ENCODE measurements around the gene MKI67. TPM values are rescaled to one million over a fixed set of nuclear protein-coding genes. Genes with fewer than 3 reads are reported as not detected.
A peak's percentile ranks its signal among the peaks of the same experiment; 100 is the strongest.

Gene MKI67
- total and polyA plus RNA-seq, 9 donors = 14.4 to 52.3 (median 38.2) TPM

DNA sequence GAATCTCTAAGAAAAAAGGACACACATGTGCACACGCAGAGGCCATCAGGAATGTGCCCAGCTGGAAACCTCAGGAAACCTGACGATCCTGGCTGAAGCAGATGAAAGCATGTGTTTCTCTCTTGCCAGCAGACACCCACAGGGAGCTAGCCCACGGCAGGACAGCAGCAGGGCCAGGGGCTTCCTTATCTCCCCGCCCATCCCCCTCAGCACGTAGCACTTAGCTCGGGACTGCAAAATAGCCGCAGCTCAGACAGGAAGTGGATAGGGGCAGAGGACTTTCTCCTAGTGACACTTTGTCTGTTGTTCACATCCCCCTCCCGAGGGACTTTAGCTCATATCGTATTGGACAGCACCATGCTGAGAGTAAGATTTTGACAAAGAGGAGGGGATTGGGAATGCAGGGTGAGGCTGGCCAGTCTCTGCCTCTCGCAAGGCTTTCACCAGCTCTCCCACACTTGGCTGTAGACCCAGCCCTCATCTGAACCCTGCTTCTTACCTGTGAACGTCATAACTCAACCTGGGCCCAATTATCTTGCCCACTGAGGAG, 63.8 kb downstream of the MKI67 start:
- Histone ChIP-seq H3K4me1 (ENCODE audit: control insufficient read depth, insufficient read depth, low read length) (peaks cover 34% of the 10 kb centered on the region), H3K4me3 (ENCODE audit: low read length) (no peak overlapping the region), H3K27me3 (ENCODE audit: control insufficient read depth, insufficient read depth, low read length) (peaks cover 3% of the 10 kb centered on the region), H3K27ac (ENCODE audit: low read length) (peak overlapping the region; percentile 70), H3K9me3 (replicated peaks; ENCODE audit: control insufficient read depth, low read depth, low read length) (no peaks in the 10 kb centered on the region), H3K36me3 (ENCODE audit: control insufficient read depth, insufficient read depth, low read length) (peaks cover 10% of the 10 kb centered on the region)
- peak; percentile 64 for DNase-seq
- WGBS (ENCODE audit: insufficient coverage) = 31% methylated on average over 2 of the region's 11 CpGs

GRCh38 chr10:128061306-128062300, 64.6 kb downstream of the MKI67 start:
- peak overlapping the region; percentile 31 for H3K27ac ChIP-seq (ENCODE audit: low read length)
- H3K4me1 ChIP-seq (ENCODE audit: control insufficient read depth, insufficient read depth, low read length) = peaks cover 34% of the 10 kb centered on the region

GRCh38 chr10:128060341-128061250, 65.6 kb downstream of the MKI67 start:
- no peaks in the 10 kb centered on the region for H3K9me3 ChIP-seq (replicated peaks; ENCODE audit: control insufficient read depth, low read depth, low read length)
- 89% methylated on average over 6 of the region's 9 CpGs for WGBS (ENCODE audit: insufficient coverage)
- peaks cover 3% of the 10 kb centered on the region for H3K27me3 ChIP-seq (ENCODE audit: control insufficient read depth, insufficient read depth, low read length)
- no peak overlapping the region for H3K4me3 ChIP-seq (ENCODE audit: low read length)
- DNase-seq = no peak
- no peaks in the 10 kb centered on the region for H3K36me3 ChIP-seq (ENCODE audit: control insufficient read depth, insufficient read depth, low read length)
- no peak overlapping the region for H3K27ac ChIP-seq (ENCODE audit: low read length)
- H3K4me1 ChIP-seq (ENCODE audit: control insufficient read depth, insufficient read depth, low read length) = peaks cover 34% of the 10 kb centered on the region

More at GRCh38 chr10:128061306-128062300, 64.6 kb downstream of the MKI67 start:
- peaks cover 4% of the 10 kb centered on the region for H3K36me3 ChIP-seq (ENCODE audit: control insufficient read depth, insufficient read depth, low read length)
- no peaks in the 10 kb centered on the region for H3K9me3 ChIP-seq (replicated peaks; ENCODE audit: control insufficient read depth, low read depth, low read length)
- no peak for DNase-seq
- peaks cover 3% of the 10 kb centered on the region for H3K27me3 ChIP-seq (ENCODE audit: control insufficient read depth, insufficient read depth, low read length)
- WGBS (ENCODE audit: insufficient coverage) = 71% methylated on average over 6 of the region's 14 CpGs
- H3K4me3 ChIP-seq (ENCODE audit: low read length) = no peak overlapping the region

DNA sequence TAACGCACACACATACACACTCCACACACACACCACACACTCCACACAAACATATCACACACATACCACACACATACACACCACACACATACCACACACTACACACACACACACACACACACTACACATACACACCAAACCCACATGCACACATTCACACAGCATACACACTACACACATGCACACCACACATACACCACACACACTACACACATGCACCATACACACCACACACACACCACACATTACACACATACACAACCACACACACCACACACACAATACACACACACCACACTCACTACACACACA, 66.3 kb downstream of the MKI67 start:
- Histone ChIP-seq H3K9me3 (replicated peaks; ENCODE audit: control insufficient read depth, low read depth, low read length) (no peaks in the 10 kb centered on the region), H3K4me3 (ENCODE audit: low read length) (no peak overlapping the region), H3K27me3 (ENCODE audit: control insufficient read depth, insufficient read depth, low read length) (peaks cover 3% of the 10 kb centered on the region), H3K36me3 (ENCODE audit: control insufficient read depth, insufficient read depth, low read length) (no peaks in the 10 kb centered on the region), H3K27ac (ENCODE audit: low read length) (no peak overlapping the region), H3K4me1 (ENCODE audit: control insufficient read depth, insufficient read depth, low read length) (peaks cover 28% of the 10 kb centered on the region)
- 86% methylated on average over 1 of the region's 1 CpG for WGBS (ENCODE audit: insufficient coverage)
- no peak for DNase-seq

DNA sequence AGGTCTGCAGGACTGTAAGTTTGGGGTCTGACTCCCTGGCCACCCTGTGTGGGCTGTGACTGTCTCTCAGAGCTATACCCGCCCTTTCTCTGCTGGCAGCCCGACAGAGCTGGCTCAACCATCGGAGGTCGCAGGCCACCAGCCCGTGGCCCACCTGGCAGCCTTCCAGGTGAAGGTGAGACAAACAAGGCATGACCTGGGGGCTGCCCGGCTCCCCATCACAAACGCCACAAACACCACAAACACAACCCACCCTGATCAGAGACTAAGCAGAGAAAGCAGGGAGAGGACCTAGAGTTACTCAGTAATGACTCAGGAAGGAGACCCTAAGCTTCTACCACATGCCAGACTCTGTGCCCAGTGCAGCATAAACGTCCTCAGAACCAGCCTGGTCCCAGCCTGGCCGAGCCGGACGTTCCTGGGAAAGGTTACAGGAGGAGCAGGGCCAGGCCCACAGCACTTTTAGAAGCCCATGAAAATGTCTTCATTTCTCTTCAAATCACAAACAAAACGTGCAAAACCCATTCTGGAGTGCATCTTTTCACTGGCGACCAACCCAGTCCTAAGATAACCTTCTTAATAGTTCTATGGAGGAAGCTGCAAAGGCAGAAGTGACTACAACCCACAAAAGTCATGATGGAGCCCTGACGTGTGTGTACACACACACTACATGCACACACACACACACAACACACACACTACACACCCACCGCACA, 66.8 kb downstream of the MKI67 start:
- H3K4me1 ChIP-seq (ENCODE audit: control insufficient read depth, insufficient read depth, low read length) = peaks cover 23% of the 10 kb centered on the region
- no peak for DNase-seq
- peaks cover 3% of the 10 kb centered on the region for H3K27me3 ChIP-seq (ENCODE audit: control insufficient read depth, insufficient read depth, low read length)
- H3K27ac ChIP-seq (ENCODE audit: low read length) = no peak overlapping the region
- no peaks in the 10 kb centered on the region for H3K9me3 ChIP-seq (replicated peaks; ENCODE audit: control insufficient read depth, low read depth, low read length)
- H3K36me3 ChIP-seq (ENCODE audit: control insufficient read depth, insufficient read depth, low read length) = no peaks in the 10 kb centered on the region
- H3K4me3 ChIP-seq (ENCODE audit: low read length) = no peak overlapping the region
- WGBS (ENCODE audit: insufficient coverage) = 84% methylated on average over 7 of the region's 15 CpGs

- H3K4me3 ChIP-seq (ENCODE audit: low read length) = no peak overlapping the region
- no peak overlapping the region for H3K27ac ChIP-seq (ENCODE audit: low read length)
- peaks cover 16% of the 10 kb centered on the region for H3K4me1 ChIP-seq (ENCODE audit: control insufficient read depth, insufficient read depth, low read length)
- DNase-seq = no peak
- no peaks in the 10 kb centered on the region for H3K36me3 ChIP-seq (ENCODE audit: control insufficient read depth, insufficient read depth, low read length)
- no peaks in the 10 kb centered on the region for H3K9me3 ChIP-seq (replicated peaks; ENCODE audit: control insufficient read depth, low read depth, low read length)
- peaks cover 3% of the 10 kb centered on the region for H3K27me3 ChIP-seq (ENCODE audit: control insufficient read depth, insufficient read depth, low read length)
Measured at GRCh38 chr10:128058750-128059134, 67.5 kb downstream of the MKI67 start.

DNA sequence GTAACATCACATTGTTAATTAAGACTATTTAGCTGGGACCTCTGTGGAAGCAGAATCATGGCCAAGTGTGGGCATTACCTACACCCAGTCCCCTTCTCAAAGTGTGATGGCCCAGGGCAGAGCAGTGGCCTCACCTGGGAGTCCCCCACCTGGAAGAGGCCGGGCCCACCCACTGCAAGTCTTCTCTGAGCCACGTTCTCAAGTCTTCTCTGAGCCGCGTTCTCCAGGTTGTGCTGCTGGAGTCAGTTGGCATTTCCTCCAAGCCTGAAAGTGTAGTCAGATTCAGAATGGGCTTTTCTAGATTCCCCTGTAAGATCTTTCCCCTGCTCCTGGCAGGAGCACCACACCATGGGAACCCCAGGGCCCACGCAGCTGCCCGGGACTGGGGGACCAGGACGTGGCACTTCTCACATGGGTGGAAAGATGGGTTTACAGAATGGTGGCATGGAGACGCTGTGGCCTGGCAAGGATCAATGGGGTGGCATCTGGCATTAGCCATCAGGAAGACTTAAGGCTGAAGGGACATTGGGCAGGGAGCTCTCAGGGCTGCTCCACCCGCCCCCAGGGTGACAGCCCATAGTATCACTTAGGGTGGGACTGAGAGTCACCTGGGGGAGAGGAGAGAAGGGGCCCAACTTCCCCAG, 68.0 kb downstream of the MKI67 start:
- Histone ChIP-seq H3K36me3 (ENCODE audit: control insufficient read depth, insufficient read depth, low read length) (no peaks in the 10 kb centered on the region), H3K27ac (ENCODE audit: low read length) (no peak overlapping the region), H3K27me3 (ENCODE audit: control insufficient read depth, insufficient read depth, low read length) (peaks cover 3% of the 10 kb centered on the region), H3K9me3 (replicated peaks; ENCODE audit: control insufficient read depth, low read depth, low read length) (no peaks in the 10 kb centered on the region), H3K4me3 (ENCODE audit: low read length) (no peak overlapping the region), H3K4me1 (ENCODE audit: control insufficient read depth, insufficient read depth, low read length) (peaks cover 12% of the 10 kb centered on the region)
- WGBS (ENCODE audit: insufficient coverage) = 90% methylated on average over 8 of the region's 9 CpGs
- no peak for DNase-seq

- WGBS (ENCODE audit: insufficient coverage) = 88% methylated on average over 16 of the region's 17 CpGs
- no peak overlapping the region for H3K27ac ChIP-seq (ENCODE audit: low read length)
- no peak overlapping the region for H3K4me3 ChIP-seq (ENCODE audit: low read length)
- no peaks in the 10 kb centered on the region for H3K36me3 ChIP-seq (ENCODE audit: control insufficient read depth, insufficient read depth, low read length)
- no peaks in the 10 kb centered on the region for H3K27me3 ChIP-seq (ENCODE audit: control insufficient read depth, insufficient read depth, low read length)
- no peaks in the 10 kb centered on the region for H3K9me3 ChIP-seq (replicated peaks; ENCODE audit: control insufficient read depth, low read depth, low read length)
- no peak for DNase-seq
- peaks cover 2% of the 10 kb centered on the region for H3K4me1 ChIP-seq (ENCODE audit: control insufficient read depth, insufficient read depth, low read length)
Measured at GRCh38 chr10:128056303-128057050, 69.7 kb downstream of the MKI67 start.
